Esophagus (tissue), 2 donors: Measurements from ENCODE around the gene MYADML2. TPM values are rescaled to one million over a fixed set of nuclear protein-coding genes. Genes with fewer than 3 reads are reported as not detected.

Source experiments
- H3K27ac ChIP-seq, 2 donors: one replicate each; pipeline ENCODE4 v1.5.1; 2013; ENCODE audit warnings: low read depth in 2 of 2, mild to moderate bottlenecking in 2 of 2, inconsistent platforms in 1 of 2, low read length in 1 of 2, moderate library complexity in 1 of 2
- H3K27me3 ChIP-seq, 2 donors: one replicate each; pipeline ENCODE4 v1.6.1; 2013; ENCODE audit warnings: low read length in 2 of 2, control low read depth in 1 of 2, mild to moderate bottlenecking in 1 of 2; ENCODE audit not compliant: insufficient read depth in 2 of 2, control insufficient read depth in 1 of 2
- H3K36me3 ChIP-seq, 2 donors: one replicate each; pipeline ENCODE4 v1.6.1; 2013; ENCODE audit warnings: low read length in 1 of 2; ENCODE audit not compliant: control insufficient read depth in 2 of 2, insufficient read depth in 2 of 2
- H3K4me1 ChIP-seq, 2 donors: one replicate each; pipeline ENCODE4 v1.6.1; 2013; ENCODE audit warnings: low read length in 1 of 2; ENCODE audit not compliant: control insufficient read depth in 2 of 2, insufficient read depth in 2 of 2
- H3K4me3 ChIP-seq, 2 donors: one replicate each; pipeline ENCODE4 v1.5.1; 2013; ENCODE audit warnings: low read length in 2 of 2, mild to moderate bottlenecking in 2 of 2, low read depth in 1 of 2, moderate library complexity in 1 of 2
- H3K9me3 ChIP-seq, 2 donors: one replicate each; pipeline ENCODE4 v1.6.1; 2013; ENCODE audit warnings: mild to moderate bottlenecking in 2 of 2, low read depth in 1 of 2, low read length in 1 of 2, moderate library complexity in 1 of 2; ENCODE audit not compliant: control insufficient read depth in 2 of 2, insufficient read depth in 1 of 2
- WGBS, 2 donors: extraction: QIAGEN DNeasy Blood & Tissue Kit; methylation state at CpG; one replicate each; pipeline ENCODE4 v1.1.7; 2013; 5-methylcytosine and 5-hydroxymethylcytosine counted together
- polyA plus RNA-seq, 2 donors: library from polyadenylated mRNA; stranded (reverse); fragments of 200-250 nt; gene quantifications; one replicate each; pipeline ENCODE4 v1.2.3, GENCODE V29; 2013
- donor health status: healthy with polysubstance abuse.
- donor health status: Bipolar disorder and iron deficiency.

Gene MYADML2
- polyA plus RNA-seq, 2 donors: not detected

DNA sequence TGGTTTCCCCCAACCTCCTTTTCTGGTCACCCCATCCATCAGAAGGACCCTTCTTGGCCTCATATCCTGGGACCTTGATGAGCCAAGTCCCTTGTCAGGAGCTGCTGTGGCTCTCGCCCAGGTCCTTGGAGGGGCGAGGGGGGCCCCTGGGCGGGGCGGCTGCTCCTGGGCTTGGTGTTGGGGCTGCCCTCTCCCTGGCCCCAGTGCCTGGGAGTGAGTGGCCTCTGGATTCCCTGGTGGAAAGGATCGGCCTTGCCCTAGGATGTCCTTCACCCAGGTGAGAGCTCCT, 20.2 kb upstream of the MYADML2 start:
- Histone ChIP-seq H3K27ac (peak overlapping the region in 1 of 2 donors; percentile 18), H3K4me1 (peaks cover 0 to 10% of the 10 kb centered on the region in 2 donors), H3K27me3 (no peaks in the 10 kb centered on the region), H3K4me3 (peak overlapping the region in 1 of 2 donors; percentile 20), H3K36me3 (no peaks in the 10 kb centered on the region), H3K9me3 (no peaks in the 10 kb centered on the region)
- 36 to 38% methylated on average over 5 of the region's 5 CpGs for WGBS, 2 donors

DNA sequence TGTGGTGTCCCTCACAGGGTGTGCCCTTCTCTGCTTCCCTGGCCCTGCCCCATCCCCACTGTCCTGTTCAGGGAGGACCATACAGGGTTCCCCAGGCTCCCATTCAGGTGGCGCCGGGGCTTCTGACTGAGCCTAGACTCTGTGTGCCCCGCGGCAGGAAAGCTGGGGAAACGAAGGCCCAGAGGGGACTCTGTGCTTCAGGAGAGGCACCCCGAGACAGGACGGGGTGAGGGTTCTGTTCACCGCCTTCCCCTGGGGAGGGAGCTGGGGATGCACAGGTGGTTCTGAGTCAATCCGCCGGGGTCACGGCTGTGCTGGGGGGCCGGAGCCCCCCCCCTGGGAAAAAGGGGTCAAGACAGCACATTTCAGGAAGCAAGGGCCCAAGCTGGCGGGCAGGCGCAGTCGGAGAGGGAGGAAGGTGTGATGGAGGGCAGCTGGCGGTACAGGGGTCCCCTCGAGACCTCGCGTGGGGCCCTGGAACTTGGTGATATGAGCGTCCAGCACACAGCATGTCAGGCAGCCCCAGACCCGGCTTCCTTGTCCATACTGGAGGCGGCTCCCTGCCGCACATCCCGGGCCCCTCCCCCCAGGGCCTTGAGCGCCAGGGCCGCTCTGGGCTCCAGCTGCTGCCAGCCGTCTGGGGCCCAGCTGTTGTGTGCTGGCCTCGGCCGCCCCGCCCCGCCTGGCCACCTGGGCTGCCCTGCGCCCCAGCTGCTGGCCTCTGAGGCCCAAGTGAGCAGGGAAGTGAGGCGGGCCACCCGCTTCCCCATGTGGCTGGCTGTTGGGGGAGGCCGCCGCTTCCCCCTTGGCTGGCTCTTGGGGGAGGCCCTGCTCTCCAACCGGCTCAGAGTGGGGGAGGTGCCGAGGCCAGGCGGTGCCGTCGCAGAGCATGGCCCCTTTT, 19.6 kb upstream of the MYADML2 start:
- Histone ChIP-seq H3K4me3 (no peak overlapping the region), H3K36me3 (no peaks in the 10 kb centered on the region), H3K4me1 (peaks cover 0 to 10% of the 10 kb centered on the region in 2 donors), H3K9me3 (no peaks in the 10 kb centered on the region), H3K27me3 (no peaks in the 10 kb centered on the region), H3K27ac (no peak overlapping the region)
- 56 to 62% methylated on average over 35 to 41 of the region's 41 CpGs for WGBS, 2 donors

- Histone ChIP-seq H3K27ac (no peak overlapping the region), H3K4me1 (peaks cover 0 to 17% of the 10 kb centered on the region in 2 donors), H3K27me3 (peaks cover 0 to 11% of the 10 kb centered on the region in 2 donors), H3K9me3 (no peaks in the 10 kb centered on the region), H3K36me3 (no peaks in the 10 kb centered on the region), H3K4me3 (no peak overlapping the region)
- WGBS, 2 donors: 69 to 71% methylated on average over 22 of the region's 22 CpGs
These were observed 17.2 kb upstream of the MYADML2 start for GRCh38 chr17:81964081-81964849.

GRCh38 chr17:81962499-81963441, 15.7 kb upstream of the MYADML2 start:
- Histone ChIP-seq H3K36me3 (no peaks in the 10 kb centered on the region), H3K4me3 (no peak overlapping the region), H3K9me3 (no peaks in the 10 kb centered on the region), H3K27ac (no peak overlapping the region), H3K4me1 (peaks cover 0 to 14% of the 10 kb centered on the region in 2 donors), H3K27me3 (peaks cover 0 to 11% of the 10 kb centered on the region in 2 donors)
- 63 to 68% methylated on average over 37 of the region's 37 CpGs for WGBS, 2 donors

DNA sequence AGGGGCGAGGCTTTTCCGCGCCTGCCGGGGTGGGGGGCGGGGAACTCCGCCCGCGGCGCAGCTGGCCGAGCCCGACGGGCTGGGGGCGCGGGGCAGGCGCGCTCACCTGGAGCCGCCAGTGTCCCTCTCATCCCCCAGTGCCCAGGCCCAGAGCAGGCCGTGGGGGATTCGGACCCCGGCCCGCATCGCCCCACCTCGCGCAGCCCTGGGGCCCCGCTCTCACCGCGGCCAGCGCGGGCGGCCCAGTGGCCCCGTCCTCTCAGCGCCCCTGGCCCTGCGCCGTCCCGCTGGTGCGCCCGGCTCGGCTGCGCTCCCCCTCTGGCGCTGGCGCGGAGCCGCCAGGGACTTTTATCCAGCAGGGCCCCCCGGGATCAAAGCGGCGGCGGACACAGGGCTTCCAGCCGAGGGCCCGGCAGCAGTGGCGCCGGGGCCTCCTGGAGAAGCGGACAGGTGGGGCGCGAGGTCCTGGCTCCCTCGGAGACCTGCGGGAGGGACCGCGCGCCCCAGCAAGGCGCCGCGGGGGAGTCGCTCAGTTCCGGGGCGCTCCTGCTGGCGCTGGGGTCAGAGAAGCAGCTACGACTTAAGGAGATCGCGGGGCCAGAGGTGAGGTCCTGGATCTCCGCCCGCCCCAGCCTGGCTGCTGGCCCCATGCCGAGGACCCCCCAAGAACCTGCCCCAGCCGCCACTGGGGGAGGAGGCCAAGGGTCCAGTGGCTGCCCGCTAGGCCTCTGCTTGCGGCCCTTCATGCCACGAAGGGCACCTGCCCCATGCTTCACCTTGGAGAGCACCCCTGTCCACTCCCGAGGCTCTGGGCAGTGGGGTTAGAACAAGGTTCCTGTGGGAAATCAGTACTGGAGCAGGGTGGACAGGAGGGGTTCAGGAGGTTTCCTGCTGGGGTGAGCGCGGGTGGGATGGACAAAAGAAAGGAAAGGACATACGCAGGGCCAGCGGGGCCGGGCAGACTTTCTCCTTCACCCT, 14.8 kb upstream of the MYADML2 start:
- Histone ChIP-seq H3K4me1 (peaks cover 0 to 7% of the 10 kb centered on the region in 2 donors), H3K27ac (no peak overlapping the region), H3K4me3 (peak overlapping the region in 1 of 2 donors; percentile 44), H3K27me3 (peaks cover 0 to 11% of the 10 kb centered on the region in 2 donors), H3K36me3 (no peaks in the 10 kb centered on the region), H3K9me3 (no peaks in the 10 kb centered on the region)
- WGBS, 2 donors: 14 to 19% methylated on average over 72 to 82 of the region's 82 CpGs

- Histone ChIP-seq H3K9me3 (no peaks in the 10 kb centered on the region), H3K4me1 (peaks cover 0 to 7% of the 10 kb centered on the region in 2 donors), H3K27ac (no peak within 1 kb of the TSS), H3K36me3 (no peaks in the 10 kb centered on the region), H3K4me3 (peak within 1 kb of the TSS; percentile 44), H3K27me3 (peaks cover 0 to 11% of the 10 kb centered on the region in 2 donors)
- 0 to 1% methylated on average over 32 to 65 of the region's 65 CpGs for WGBS, 2 donors
These were observed 14.1 kb upstream of the MYADML2 start, which contains the start of gene NOTUM for GRCh38 chr17:81961087-81961511. Gene NOTUM (minus strand): TSS chr17:81961187. CDS start chr17:81960909, 278 bp downstream.

- WGBS, 2 donors: 2 to 3% methylated on average over 65 to 98 of the region's 98 CpGs
- peaks cover 0 to 7% of the 10 kb centered on the region in 2 donors for H3K4me1 ChIP-seq
- no peaks in the 10 kb centered on the region for H3K9me3 ChIP-seq
- H3K4me3 ChIP-seq: peak overlapping the region; percentile 44
- H3K36me3 ChIP-seq: no peaks in the 10 kb centered on the region
- no peak overlapping the region for H3K27ac ChIP-seq
- peaks cover 0 to 11% of the 10 kb centered on the region in 2 donors for H3K27me3 ChIP-seq
These were observed 13.3 kb upstream of the MYADML2 start for GRCh38 chr17:81960130-81960958.
